Measurements from ENCODE around the gene OR52I1. TPM values are rescaled to one million over a fixed set of nuclear protein-coding genes. Genes with fewer than 3 reads are reported as not detected.

Gene OR52I1
- total RNA-seq, 3 donors from 2014 or later: not detected

GRCh38 chr11:4636136-4636535, 42.3 kb downstream of the OR52I1 start:
- TF ChIP-seq POLR2AphosphoS5 (IDR thresholded peaks at IDR 0.05): no peak
- TF ChIP-seq CTCF (IDR thresholded peaks at IDR 0.05): no peak
- no peak for TF ChIP-seq POLR2A (IDR thresholded peaks at IDR 0.05)
- Histone ChIP-seq H3K27me3 (peaks cover 0 to 12% of the 10 kb centered on the region in 2 donors), H3K4me1 (no peaks in the 10 kb centered on the region), H3K27ac (no peak overlapping the region), H3K4me3 (no peak overlapping the region), H3K36me3 (no peaks in the 10 kb centered on the region), H3K9me3 (no peaks in the 10 kb centered on the region)
- intact Hi-C loops (cut with DNase I; ENCODE audit: low total_unique reads): no loop called here
- DNase-seq (ENCODE audit: low spot score in 2 of 2): no peak

GRCh38 chr11:4636962-4637661, 43.3 kb downstream of the OR52I1 start, which contains the start of gene OR51D1:
Gene OR51D1 (plus strand): TSS chr11:4637477. CDS start chr11:4639791, 2,314 bp downstream.
- peaks cover 0 to 12% of the 10 kb centered on the region in 2 donors for H3K27me3 ChIP-seq
- no peaks in the 10 kb centered on the region for H3K36me3 ChIP-seq
- H3K4me3 ChIP-seq: peak within 1 kb of the TSS in 2 of 3 donors; percentile 19 to 52
- H3K9me3 ChIP-seq: no peaks in the 10 kb centered on the region
- peak; percentile 34 to 70 for DNase-seq (ENCODE audit: low spot score in 2 of 2)
- TF ChIP-seq CTCF (IDR thresholded peaks at IDR 0.05) (peak; percentile 27 to 82 (median 66)), POLR2AphosphoS5 (IDR thresholded peaks at IDR 0.05) (no peak)
- H3K4me1 ChIP-seq: no peaks in the 10 kb centered on the region
- intact Hi-C loops (cut with DNase I; ENCODE audit: low total_unique reads): no loop called here
- no peak within 1 kb of the TSS for H3K27ac ChIP-seq

- no peak for DNase-seq (ENCODE audit: low spot score in 2 of 2)
Measured at GRCh38 chr11:4637662-4638047, 43.8 kb downstream of the OR52I1 start.

GRCh38 chr11:4639931-4640330, 46.1 kb downstream of the OR52I1 start:
- Histone ChIP-seq H3K27me3 (peaks cover 0 to 12% of the 10 kb centered on the region in 2 donors), H3K9me3 (no peaks in the 10 kb centered on the region), H3K4me1 (no peaks in the 10 kb centered on the region), H3K36me3 (no peaks in the 10 kb centered on the region), H3K27ac (no peak overlapping the region), H3K4me3 (no peak overlapping the region)
- intact Hi-C loops (cut with DNase I; ENCODE audit: low total_unique reads): no loop called here
- no peak for DNase-seq (ENCODE audit: low spot score in 2 of 2)
- TF ChIP-seq POLR2AphosphoS5 (IDR thresholded peaks at IDR 0.05): no peak
- no peak for TF ChIP-seq CTCF (IDR thresholded peaks at IDR 0.05)
- no peak for TF ChIP-seq POLR2A (IDR thresholded peaks at IDR 0.05)

More at GRCh38 chr11:4637662-4638047, 43.8 kb downstream of the OR52I1 start:
- Histone ChIP-seq H3K27ac (no peak overlapping the region), H3K27me3 (peaks cover 0 to 12% of the 10 kb centered on the region in 2 donors), H3K4me3 (no peak overlapping the region), H3K36me3 (no peaks in the 10 kb centered on the region), H3K9me3 (no peaks in the 10 kb centered on the region), H3K4me1 (no peaks in the 10 kb centered on the region)
- TF ChIP-seq CTCF (IDR thresholded peaks at IDR 0.05) (no peak), POLR2A (IDR thresholded peaks at IDR 0.05) (no peak), POLR2AphosphoS5 (IDR thresholded peaks at IDR 0.05) (no peak)
- intact Hi-C loops (cut with DNase I; ENCODE audit: low total_unique reads): no loop called here

GRCh38 chr11:4641501-4641900, 47.7 kb downstream of the OR52I1 start:
- H3K4me3 ChIP-seq: no peak overlapping the region
- no peaks in the 10 kb centered on the region for H3K36me3 ChIP-seq
- intact Hi-C loops (cut with DNase I; ENCODE audit: low total_unique reads): no loop called here
- no peaks in the 10 kb centered on the region for H3K9me3 ChIP-seq
- DNase-seq (ENCODE audit: low spot score in 2 of 2): no peak
- peaks cover 0 to 8% of the 10 kb centered on the region in 2 donors for H3K27me3 ChIP-seq
- TF ChIP-seq POLR2AphosphoS5 (IDR thresholded peaks at IDR 0.05) (no peak), POLR2A (IDR thresholded peaks at IDR 0.05) (no peak), CTCF (IDR thresholded peaks at IDR 0.05) (no peak)
- no peaks in the 10 kb centered on the region for H3K4me1 ChIP-seq
- no peak overlapping the region for H3K27ac ChIP-seq
